CD4-positive, alpha-beta T cell treated with Interleukin-2 at 100 ng/mL for 4 hours (primary cell): ENCODE measurements around the gene CCL2.

ENCODE experiments used
- DNase-seq: peaks from one replicate; pipeline ENCODE4 v3.0.0-alpha.2; 2020; ENCODE audit warnings: low spot score

CCL2 gene

GRCh38 chr17:34265711-34266110, 10.6 kb downstream of the CCL2 start:
- DNase-seq = no peak

GRCh38 chr17:34269969-34270368, 14.9 kb downstream of the CCL2 start, which contains the start of gene CCL7:
Gene CCL7, plus strand, starts transcription at chr17:34270221. Its CDS starts 70 bp downstream, at chr17:34270291.
- no peak for DNase-seq

- no peak for DNase-seq
These were observed 20.8 kb downstream of the CCL2 start for GRCh38 chr17:34275881-34276280.

GRCh38 chr17:34276826-34277225, 21.7 kb downstream of the CCL2 start:
- no peak for DNase-seq

- DNase-seq = no peak
These were observed 28.5 kb downstream of the CCL2 start for GRCh38 chr17:34283571-34283970.

- no peak for DNase-seq
These were observed 30.3 kb downstream of the CCL2 start, which contains the start of gene CCL11 for GRCh38 chr17:34285286-34285792. Gene CCL11, plus strand, starts transcription at chr17:34285742. Its CDS starts 67 bp downstream, at chr17:34285809.

GRCh38 chr17:34287875-34288274, 32.8 kb downstream of the CCL2 start:
- no peak for DNase-seq

- DNase-seq = no peak
These were observed 35.5 kb downstream of the CCL2 start for GRCh38 chr17:34290586-34290985.

GRCh38 chr17:34291721-34292348, 36.8 kb downstream of the CCL2 start:
- no peak for DNase-seq

GRCh38 chr17:34299027-34299426, 43.9 kb downstream of the CCL2 start:
- no peak for DNase-seq

- no peak for DNase-seq
These were observed 45.0 kb downstream of the CCL2 start for GRCh38 chr17:34299956-34300577.

GRCh38 chr17:34300652-34301370, 45.7 kb downstream of the CCL2 start:
- no peak for DNase-seq

GRCh38 chr17:34301986-34302385, 46.9 kb downstream of the CCL2 start:
- DNase-seq = no peak

- DNase-seq = no peak
These were observed 47.6 kb downstream of the CCL2 start for GRCh38 chr17:34302636-34303035.

- DNase-seq = no peak
These were observed 48.5 kb downstream of the CCL2 start for GRCh38 chr17:34303606-34304005.

- DNase-seq = no peak
These were observed 50.0 kb downstream of the CCL2 start for GRCh38 chr17:34305061-34305460.

GRCh38 chr17:34305606-34306005, 50.5 kb downstream of the CCL2 start:
- DNase-seq = no peak

GRCh38 chr17:34306466-34306865, 51.4 kb downstream of the CCL2 start:
- DNase-seq = no peak
